Activated gamma-delta T cell (primary cell): Measurements from ENCODE around the gene EML3.
"Not testable (repeated sequence)": the region's sequence is repeated elsewhere in the genome, so short reads cannot be mapped to it uniquely, and the experiment has no call there.

Source experiments
- DNase-seq: peaks from one replicate; lab custom pipeline; 2025; lab: John Stamatoyannopoulos, UW

EML3 gene

DNA sequence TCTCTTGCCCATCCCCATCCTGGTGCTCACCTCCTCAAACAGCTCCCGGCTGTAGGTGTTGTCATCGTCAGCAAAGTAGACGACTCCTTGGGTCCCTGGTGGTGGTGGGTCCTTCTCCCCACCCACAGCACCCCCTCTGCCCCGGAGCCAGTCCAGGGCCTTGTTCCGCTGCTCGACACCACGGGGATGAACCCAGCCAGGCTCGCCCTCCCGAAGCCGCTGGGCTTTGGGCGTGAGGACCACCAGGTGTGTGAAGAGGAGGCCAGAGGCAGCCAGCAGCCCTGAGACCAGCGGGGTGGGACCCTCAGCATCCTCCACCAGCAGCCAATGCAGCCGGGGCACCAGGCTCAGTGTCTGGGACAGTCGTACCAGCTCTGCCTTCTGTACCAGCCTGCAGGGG lies 4.4 kb upstream of the EML3 start:
- not testable (repeated sequence) for DNase-seq

DNA sequence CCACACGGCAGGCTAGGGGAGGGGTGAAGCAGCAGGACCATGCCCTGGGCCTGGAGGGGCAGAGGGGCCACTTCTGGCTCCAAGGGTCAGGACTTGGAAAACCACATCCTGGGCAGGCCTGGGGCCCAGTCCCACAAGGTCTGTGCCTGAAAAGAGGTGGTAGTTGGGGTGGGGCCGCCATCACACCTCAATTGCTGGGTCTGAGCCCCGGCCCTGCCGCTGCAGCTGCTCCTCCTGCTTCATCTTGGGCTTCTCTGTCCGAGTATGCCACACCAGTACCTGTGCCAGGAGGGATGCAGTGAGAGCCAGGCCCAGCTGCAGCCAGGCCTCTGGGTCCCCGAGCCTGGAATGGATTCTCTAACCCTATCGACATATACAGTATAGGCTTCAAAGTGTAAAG lies 2.9 kb upstream of the EML3 start:
- no peak for DNase-seq

DNA sequence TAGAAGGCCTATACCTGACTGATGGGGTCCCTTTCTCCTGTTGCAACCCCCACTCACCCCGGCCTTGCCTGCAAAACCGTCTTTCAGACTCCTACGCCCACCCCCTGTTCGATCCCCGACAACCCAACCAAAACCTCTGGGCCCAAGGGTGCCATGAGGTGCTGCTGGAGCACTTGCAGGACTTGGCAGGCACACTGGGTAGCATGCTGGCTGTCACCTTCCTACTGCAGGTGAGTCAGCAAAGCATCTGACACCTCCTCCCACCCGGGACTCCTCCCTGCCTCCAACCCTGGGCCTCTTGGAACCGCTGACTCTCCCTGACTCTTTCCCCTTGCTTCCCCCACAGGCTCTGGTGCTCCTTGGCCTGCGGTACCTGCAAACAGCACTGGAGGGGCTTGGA lies 1.7 kb upstream of the EML3 start:
- no peak for DNase-seq

DNA sequence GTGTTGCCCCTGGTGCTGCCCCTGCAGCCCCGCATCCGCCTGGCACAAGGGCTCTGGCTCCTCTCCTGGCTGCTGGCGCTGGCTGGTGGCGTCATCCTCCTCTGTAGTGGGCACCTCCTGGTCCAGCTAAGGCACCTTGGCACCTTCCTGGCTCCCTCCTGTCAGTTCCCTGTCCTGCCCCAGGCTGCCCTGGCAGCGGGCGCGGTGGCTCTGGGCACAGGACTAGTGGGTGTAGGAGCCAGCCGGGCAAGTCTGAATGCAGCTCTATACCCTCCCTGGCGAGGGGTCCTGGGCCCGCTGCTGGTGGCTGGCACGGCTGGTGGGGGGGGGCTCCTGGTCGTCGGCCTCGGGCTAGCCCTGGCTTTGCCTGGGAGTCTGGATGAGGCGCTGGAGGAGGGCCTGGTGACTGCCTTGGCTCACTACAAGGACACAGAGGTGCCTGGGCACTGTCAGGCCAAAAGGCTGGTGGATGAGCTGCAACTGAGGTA lies 760 bp upstream of the EML3 start:
- no peak for DNase-seq

DNA sequence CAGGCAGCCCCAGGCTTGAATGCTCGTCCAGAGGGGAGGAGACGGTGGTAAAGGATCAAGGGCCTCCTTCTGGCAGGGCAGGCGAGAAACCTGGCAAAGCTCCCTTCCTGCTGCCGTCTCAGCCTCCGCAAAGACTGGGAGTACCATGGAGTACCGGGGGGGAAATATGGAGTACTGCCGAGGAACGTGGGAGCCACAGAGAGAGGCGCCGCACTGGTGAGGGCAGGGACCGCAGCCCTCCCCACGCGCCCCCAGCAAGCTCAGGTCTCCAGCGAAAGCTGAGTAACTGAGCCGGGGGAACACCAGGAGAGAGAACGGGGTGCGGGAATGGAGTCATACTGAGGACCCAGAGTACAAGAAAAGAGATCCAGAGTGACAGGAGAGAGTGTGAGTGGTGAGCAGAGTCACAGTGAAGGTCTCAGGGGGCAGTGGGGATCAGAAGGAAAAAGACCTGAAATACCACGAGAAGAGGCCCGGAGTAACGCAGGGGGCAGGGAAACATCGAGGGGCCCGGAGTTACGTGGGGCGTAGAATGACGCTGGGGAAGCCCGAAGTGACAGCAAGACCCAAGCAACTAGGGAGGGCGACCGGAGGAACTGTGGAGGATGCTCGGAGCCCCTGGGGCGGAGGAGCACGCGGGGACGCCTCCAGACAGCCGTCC lies 740 bp downstream of the EML3 start:
- DNase-seq = no peak

DNA sequence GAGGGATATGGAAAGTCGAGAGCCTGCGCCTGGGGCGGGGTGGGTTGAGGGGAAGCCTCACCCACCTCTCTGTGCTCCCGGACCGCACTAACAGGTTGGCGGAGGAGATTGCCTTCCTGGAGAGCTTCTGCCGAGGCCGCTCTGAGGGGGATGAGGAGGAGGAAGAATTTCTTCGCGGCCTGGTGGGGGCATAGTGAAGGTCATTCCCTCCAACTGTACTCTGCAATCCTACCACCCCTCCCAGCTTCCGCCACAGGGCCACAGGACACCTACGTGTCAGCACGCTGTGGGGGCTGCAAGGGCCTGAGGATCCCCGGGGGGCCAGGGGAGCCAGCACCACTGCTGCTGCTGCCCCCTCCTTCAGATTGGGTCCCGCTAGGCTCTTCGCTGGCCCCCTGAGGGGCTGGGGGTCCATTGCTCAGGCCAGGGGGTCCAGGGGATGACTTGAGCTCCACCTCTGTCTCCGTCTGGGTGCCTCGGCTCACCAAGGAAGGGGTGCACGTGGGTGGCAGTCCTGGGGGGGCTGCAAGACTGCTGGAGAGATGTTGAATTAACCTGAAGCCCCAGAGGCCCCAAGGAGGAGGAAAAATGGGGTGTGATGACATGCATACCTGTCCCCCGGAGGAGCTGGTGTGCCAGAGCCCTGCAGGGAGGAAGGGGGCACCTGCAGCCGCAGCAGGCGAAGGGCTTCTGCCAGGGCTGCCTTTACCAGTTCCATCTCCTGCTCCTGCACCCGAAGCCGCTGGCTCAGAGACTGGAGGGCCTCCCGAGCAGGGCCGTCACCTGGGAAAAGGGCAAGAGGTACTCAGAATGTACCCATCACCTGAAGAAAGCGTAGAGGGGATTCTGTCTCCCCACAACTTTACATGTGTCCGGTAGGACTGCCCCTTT lies 1.5 kb downstream of the EML3 start:
- DNase-seq = no peak

DNA sequence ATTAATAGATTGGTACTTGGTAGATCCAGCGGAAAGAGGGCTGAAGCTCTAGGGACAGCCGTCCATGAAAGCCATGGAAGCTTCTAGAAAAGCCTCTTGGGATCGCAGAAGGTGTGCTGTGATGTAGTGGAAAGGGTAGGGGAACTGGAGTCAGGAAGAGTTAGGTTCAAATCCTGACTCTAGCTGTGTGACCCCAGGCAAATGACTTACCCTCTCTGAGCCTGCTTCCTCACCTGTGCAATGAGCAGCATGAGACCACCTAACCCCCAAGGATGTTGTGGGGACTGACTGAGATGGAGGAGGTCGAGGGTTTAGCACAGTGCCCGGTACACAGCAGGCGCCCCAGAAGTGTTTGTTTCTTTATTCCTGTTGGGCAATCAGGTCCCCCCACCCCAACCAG lies 2.2 kb downstream of the EML3 start:
- DNase-seq = no peak

DNA sequence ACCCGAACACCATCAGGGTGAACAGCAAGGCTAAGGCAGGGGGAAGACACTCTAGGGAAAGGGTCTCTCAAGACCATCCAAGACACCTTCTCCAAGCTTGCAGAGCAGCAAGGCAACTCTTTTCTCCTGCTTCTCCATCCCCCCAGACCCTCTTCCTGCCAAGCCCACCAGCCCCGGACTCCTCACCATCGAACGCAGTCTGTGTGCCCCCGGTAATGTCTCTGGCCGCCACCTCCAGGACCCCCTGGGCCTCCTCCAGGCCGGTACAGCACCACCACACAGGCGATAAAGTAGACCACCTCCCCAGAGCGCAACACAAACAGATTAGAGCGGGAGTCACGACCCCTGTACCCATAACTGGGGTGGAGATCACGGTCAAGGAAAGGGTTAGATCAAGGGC lies 3.8 kb downstream of the EML3 start:
- no peak for DNase-seq

DNA sequence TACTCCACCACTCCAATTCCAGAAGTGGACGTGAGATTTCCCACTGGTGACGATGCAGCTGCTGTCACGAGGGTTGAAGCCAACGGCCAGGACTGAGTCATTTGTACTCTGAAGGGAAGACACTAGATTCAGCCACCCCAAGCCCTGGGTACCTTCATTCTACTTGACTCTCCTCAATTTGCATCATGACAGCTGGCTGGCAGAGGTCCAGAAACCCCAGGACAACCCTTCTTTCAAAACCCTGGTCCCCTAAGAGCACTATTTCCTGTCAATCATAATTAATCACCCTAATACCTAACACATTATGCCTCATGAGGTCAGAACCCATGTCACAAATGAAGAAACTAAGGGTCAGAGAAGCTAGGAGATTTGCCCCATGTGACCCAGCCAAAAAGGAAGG lies 4.9 kb downstream of the EML3 start:
- no peak for DNase-seq

DNA sequence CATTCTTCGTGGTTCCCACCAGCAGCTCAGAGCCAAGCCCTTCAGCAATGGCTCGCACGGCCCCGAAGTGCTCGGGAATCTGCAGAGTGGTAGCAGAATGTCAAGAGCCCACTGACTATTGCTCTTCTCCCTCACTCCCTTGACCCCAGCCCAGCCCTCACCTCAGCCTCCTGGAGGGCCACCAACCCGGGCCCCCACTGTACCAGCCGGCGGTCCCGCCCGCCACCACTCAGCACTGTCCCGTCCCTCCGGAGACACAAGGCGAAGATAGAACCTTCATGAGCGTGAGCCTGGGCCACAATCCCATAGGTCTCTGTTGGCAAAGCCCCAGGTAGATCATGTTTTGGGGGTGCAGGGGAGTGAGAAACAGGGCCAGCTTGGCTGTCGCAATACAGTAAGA lies 6.7 kb downstream of the EML3 start:
- no peak for DNase-seq

DNA sequence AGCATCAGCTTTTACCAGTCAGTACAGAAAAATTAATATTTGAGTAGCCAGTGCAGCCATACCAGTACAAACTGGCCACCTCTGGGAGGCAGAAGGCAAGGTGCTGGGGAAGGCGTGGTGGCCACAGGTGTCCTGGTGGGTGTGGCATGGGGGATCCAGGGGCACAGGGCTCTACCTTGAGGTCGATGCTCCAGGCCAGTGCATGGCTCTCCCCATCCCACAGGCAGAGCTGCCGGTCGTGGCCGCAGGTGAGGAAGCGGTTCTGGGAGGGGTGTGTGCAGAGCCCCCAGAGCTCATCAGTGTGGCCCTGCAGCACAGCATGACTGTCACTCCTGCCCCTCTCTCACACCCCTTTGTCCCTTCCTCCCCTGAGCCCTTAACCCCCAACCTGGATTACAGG lies 7.1 kb downstream of the EML3 start:
- no peak for DNase-seq

DNA sequence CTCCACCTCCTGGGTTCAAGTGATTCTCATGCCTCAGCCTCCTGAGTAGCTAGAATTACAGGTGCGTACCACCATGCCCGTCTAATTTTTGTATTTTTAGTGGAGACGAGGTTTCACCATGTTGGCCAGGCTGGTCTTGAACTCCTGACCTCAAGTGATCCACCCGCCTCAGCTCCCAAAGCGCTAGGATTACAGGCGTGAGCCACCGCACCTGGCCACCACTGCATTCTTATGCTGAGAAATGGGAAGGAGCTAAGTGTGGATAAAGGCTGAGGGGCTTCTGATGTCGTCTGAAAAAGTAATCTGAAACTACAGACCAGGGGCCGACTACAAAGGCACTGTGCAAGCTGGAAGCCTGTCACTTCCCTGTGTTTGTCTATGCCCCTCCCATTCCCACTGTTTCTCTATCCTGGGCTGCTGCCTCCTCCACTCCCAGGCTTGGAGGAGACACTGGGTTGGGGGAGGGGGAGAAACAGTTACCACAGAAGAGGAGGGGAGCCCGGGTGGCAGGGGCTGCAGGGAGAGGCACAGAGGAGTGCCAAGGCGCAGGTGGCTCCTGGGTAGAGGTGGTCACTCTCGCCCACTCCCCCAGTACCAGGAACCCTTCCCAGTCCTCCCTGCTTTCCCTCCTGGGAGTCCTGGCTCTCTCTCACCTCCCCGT lies 8.0 kb downstream of the EML3 start:
- DNase-seq = no peak

DNA sequence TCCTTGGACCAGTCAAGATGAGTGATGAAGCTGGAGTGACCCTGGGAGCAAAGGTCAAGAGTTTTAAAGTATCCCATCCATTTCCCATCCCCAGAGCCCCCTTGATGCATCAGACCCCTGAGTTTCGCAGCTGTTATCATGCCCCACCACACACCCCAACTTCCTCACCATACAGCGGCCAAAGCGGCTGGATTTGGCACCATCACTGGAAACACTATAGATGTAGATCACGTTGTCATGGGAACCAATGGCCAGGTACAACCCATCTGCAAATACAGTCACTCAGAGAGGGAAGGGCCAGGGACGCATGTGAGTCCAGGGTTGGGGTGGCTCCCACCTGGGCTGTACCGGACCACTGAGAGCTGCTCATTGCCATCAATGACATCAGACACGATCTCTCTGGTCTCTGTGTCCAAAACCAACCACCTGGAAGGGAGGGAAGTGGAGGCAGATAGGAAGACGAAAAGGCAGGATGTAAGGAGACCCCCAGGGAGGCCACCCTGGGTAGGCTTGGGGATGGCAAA lies 8.7 kb downstream of the EML3 start:
- no peak for DNase-seq

DNA sequence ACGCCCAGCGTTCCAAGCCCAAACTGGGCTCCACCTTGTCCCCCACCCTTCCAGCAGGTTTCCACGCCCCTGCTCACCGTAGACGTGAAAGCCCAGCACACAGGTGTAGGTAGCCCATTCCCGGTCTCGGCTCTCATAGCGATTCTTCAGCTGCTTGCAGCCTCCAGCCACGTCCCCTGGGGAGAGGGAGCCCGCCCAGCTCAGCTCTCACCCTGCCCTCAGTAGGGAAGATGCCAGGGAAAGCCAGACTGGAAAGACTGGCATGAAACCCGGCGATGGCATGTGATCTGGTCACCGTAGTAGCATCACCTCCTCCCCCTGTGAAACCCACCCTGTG lies 9.5 kb downstream of the EML3 start:
- DNase-seq = no peak

DNA sequence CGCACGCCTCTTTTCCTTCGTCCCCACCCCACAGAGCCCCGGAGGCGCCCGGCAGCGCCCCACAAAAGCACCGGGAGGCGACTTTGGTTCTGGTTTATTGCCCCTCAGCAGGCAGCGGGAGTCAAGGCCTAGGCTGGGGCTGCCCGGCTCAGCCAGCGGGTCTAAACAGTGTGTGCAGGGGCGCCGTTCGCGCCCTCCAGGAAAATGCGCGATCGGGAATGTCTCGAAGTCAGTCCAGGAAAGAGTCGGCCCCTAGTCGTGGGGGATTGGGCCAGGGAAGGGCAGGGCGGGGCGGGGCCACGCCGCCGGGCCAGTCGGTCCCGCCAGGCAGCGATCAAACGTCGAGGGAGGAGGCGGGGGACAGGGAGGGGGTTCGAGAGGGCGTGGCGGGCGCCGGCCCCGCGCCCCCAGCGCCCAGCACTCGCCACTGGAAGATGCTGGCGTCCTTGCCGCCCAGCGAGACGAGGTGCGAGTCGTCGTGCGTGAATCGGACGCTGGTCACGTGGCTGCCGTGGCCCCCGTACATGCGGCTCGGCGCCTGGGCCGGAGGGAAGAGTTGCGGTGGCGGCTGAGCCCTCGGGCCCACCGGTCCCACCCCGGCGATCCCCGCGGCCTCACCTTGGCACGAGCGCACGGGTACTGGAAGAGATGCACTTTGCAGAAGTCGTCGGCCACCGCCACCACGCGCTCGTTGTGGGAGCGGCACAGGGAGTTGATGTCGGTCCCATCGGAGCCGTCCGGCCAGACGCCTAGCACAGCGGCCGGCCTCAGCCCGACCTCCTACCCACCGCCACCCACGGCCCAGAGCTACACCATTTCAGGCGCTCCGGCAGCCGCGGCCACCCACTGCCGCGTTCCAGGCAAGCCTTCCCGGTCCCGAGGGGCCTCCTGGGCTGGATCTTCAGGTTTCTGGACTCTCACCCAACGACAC lies 10.2 kb downstream of the EML3 start:
- peak; percentile 38 for DNase-seq

DNA sequence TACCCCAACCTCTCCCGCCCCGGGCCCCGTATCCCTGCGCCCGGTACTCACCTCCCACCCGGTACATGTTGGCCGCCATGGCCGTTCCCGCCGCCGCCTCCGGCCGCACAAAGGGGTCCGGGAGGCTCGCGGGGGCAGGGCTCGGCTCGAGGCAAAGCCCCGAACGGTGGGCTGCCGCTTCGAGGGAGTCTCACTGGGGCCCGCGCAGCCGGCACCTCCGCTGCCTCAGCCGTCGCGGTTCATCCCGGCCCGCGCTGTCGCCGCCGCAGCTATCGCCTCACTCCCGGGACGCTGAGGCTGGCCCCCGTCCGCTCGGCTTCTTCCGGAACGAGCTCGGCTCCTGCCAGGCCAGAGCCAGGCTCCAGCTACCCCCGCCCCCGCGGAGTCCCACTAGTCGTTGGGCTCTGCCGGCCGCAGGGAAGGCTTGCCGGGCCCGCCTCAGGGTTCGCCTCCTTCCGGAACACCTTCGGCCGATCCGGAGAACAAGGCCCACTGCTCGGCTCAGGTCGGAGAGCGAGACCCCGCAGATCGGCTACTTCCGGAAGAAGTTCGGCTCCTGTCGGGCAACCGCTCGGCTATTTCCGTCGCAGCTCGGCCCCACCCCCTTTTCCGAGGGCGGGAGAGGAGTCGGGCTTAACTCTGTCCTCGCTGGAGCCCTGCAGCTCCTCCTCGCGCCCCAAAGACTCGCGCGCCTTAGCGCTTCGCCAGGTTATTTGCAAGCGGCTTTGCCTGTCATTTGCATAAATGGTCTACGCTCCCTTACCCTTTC lies 11.0 kb downstream of the EML3 start, which contains the start of gene MTA2:
TSS of gene MTA2 (minus strand) at position 494 of the 769 bp plus-strand sequence. CDS start at position 79, 415 bp downstream.
- DNase-seq = peak; percentile 92

DNA sequence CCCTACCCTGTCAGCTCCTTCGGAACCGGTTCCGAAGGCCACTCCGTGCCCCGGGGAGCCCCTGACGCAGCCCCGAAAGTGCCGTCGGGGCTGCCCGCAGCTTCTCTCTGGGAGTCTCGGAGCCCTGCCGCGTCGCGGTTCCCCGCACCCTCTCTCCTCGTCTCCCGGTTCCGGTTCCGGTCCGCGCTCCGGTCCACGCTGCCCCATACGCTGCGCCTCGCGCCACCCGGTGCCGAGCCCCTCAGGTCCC lies 11.5 kb downstream of the EML3 start:
- peak; percentile 49 for DNase-seq

DNA sequence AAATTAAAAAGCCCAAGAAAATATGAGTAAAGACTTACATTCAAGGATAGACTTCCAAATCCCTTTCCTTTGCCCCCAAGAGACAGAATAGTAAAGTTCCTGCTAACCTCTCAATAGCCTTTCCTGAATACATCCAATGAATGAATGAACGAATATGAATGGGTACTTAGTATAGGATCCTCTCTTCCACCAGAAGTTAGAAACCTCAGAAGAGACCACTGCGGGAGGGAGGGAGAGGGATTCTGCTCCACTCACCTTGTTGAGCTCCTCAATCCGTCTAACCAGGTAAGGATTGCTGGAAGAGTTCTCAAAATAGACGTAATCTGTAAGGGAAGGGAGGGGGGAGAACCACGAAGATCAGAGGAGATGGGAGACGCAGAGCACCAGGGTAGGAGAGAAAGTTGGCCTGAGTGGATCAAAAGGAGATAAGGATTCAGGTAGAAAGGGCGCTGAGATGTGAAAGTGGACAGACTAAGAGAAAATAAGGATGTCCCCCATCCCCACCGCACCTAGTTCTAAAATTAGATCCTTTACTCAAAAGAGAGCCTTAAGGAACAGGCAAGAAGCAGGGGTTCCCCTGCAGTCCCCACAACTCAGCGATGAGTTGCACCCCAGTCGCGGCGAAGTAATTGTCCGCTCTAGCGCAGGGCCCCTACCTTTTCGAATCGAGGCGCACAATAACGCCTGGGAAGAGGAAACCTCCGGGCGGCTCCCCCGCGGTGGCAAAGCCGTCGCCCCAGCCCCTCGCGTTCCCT lies 12.0 kb downstream of the EML3 start:
- no peak for DNase-seq

DNA sequence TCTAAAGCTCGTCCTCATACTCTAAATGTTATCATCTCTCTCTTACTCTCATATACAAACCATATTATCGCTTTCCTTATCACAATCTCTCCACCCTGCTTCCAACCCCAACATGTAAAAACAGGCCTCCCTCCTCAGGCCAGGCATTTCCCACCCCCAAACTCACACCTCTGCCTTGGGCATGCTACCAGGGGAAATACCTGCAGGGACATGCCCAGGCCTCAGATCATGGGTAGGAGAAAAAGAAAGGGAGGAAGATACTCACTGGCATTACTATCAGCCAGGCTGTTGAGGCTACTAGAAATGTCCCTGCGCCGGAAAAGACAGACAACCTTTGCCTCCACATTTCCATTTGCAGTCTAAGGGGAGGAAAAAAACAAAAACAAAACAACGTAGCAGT lies 12.7 kb downstream of the EML3 start:
- no peak for DNase-seq

DNA sequence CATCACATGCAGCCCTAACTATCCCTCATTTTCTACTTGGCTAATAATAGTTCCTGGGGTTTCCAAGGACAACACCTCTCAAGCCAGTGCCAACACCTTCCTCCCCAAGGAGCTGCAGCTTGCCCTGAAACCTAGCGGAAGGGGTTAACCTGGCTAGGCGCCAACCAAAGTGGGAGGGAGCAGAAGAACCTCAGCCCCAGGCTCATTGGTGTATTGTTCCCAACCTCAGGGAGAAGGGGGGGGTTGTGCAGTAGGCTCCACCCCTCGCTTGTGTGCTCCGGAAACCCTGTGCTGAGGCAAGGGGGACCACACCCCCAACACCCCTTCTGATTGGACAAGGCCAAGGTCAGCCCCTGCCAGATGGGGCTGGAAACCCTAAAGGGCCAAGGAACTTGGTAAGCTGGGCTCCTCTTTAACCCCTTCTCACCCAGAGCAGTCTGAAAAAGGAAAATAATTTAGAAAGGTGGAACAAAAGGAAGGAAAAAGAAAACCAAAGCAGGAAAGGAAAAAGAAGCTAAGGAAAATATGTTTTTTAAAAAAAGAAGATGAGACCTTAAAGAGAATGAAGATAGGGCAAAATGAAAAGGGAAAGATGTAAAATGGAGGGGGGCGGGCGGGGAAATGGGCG lies 13.4 kb downstream of the EML3 start:
- DNase-seq = peak; percentile 27
